Measurements from ENCODE around the gene ZBTB47. TPM values are rescaled to one million over a fixed set of nuclear protein-coding genes. Genes with fewer than 3 reads are reported as not detected.

The ZBTB47 gene
- total and polyA plus RNA-seq, 2 donors (not counting 3 experiments of a cell fraction or from before 2014, with no cell fraction given), result 10.6 to 14.5 TPM

GRCh38 chr3:42632146-42632545, 21.4 kb upstream of the ZBTB47 start:
- DNase-seq (ENCODE audit: low read depth, low spot score) (no peak), FAIRE-seq (no peak)
- dilution Hi-C loops (cut with MboI; ENCODE audit: extremely low pct_ligation_motif_present, low sequenced_read_pairs), result no loop called here
- ChIA-PET POLR2A (no interaction called here), CTCF (no interaction called here)
- Histone ChIP-seq H3K9me1 (replicated peaks; ENCODE audit: control insufficient read depth, extremely low read depth, insufficient read depth, low read length) (no peaks in the 10 kb centered on the region), H3K79me2 (ENCODE audit: control insufficient read depth, insufficient read depth, low read length) (no peaks in the 10 kb centered on the region), H3K36me3 (ENCODE audit: control insufficient read depth in 2 of 2, extremely low read depth in 1 of 2, insufficient read depth in 2 of 2, low read length in 2 of 2) (peaks cover 19 to 42% of the 10 kb centered on the region in 2 experiments), H3K4me1 (ENCODE audit: control insufficient read depth, extremely low read depth, insufficient read depth, low read length) (no peaks in the 10 kb centered on the region), H3K9me3 (replicated peaks; ENCODE audit: control insufficient read depth, insufficient read depth, low read length) (no peaks in the 10 kb centered on the region), H4K20me1 (replicated peaks; ENCODE audit: control insufficient read depth, extremely low read depth, insufficient read depth, low read length) (no peaks in the 10 kb centered on the region), H3K27ac (ENCODE audit: insufficient read depth, low read depth, low read length) (no peak overlapping the region), H3K4me3 (replicated peaks in 1 of 3; ENCODE audit: insufficient read depth in 1 of 3, low read depth in 1 of 3, low read length in 3 of 3) (no peak overlapping the region), H3K9ac (replicated peaks; ENCODE audit: extremely low read depth, insufficient read depth, low read length) (no peak overlapping the region), H3K4me2 (ENCODE audit: insufficient read depth, low read length) (no peak overlapping the region), H3K27me3 (ENCODE audit: control insufficient read depth in 2 of 2, insufficient read depth in 2 of 2, low read length in 2 of 2) (no peaks in the 10 kb centered on the region), H2AFZ (ENCODE audit: low read depth, low read length) (no peak overlapping the region)
- no TSS peak for BruUV-seq (replicated peaks)
- intact Hi-C loops (cut with micrococcal nuclease), result no loop called here
- TF ChIP-seq GATA2 (IDR thresholded peaks at IDR 0.05; ENCODE audit: insufficient read depth, insufficient read length, low read depth, low read length) (no peak), MYC (IDR thresholded peaks at IDR 0.05; ENCODE audit: low read depth, low read length) (no peak), JUN (IDR thresholded peaks at IDR 0.05; ENCODE audit: borderline replicate concordance, insufficient read depth, insufficient read length, low read depth) (no peak), MAX (IDR thresholded peaks at IDR 0.05; ENCODE audit: insufficient read depth, insufficient read length) (no peak), POLR2AphosphoS5 (IDR thresholded peaks at IDR 0.05; ENCODE audit: insufficient read depth, low read depth, low read length) (no peak), EZH2 (IDR thresholded peaks at IDR 0.05; ENCODE audit: borderline replicate concordance, low read depth, low read length, severe bottlenecking) (no peak), FOS (IDR thresholded peaks at IDR 0.05; ENCODE audit: borderline replicate concordance, insufficient read depth, low read length) (no peak), CTCF (IDR thresholded peaks at IDR 0.05; ENCODE audit: extremely low read depth in 1 of 2, insufficient read depth in 1 of 2, low read depth in 1 of 2, low read length in 2 of 2) (no peak), POLR2A (IDR thresholded peaks at IDR 0.05; ENCODE audit: low read depth, low read length) (no peak)
